Caco-2 (cell line): Measurements from ENCODE around the gene PODXL2. TPM values are rescaled to one million over a fixed set of nuclear protein-coding genes. Genes with fewer than 3 reads are reported as not detected.

Experiments
- BruUV-seq: library from RNA; stranded (reverse); fragments of 400-500 nt; replicated peaks from 2 replicates; lab custom pipeline; 2021; lab: Mats Ljungman, UMichigan
- CTCF ChIA-PET: fragments of 300-600 bp; sonication (Branson Sonifier 250); formaldehyde crosslinking; loops from one replicate; lab custom pipeline; 2022; ENCODE audit warnings: antibody characterized with exemption; lab: Charles Lee
- POLR2A ChIA-PET: fragments of 300-600 bp; sonication (Branson Sonifier 250); formaldehyde crosslinking; loops from one replicate; lab custom pipeline; 2022; ENCODE audit warnings: antibody characterized with exemption; lab: Charles Lee
- DNase-seq, 2 experiments: peaks; one replicate each; pipeline versions ENCODE4 v3.0.0 to v3.0.0-alpha.2; 2020 to 2022
- H3K27me3 ChIP-seq: replicated peaks from 2 replicates; pipeline ENCODE4 v1.6.0; 2011; ENCODE audit warnings: low read length; ENCODE audit not compliant: control insufficient read depth, insufficient read depth
- H3K36me3 ChIP-seq: 2 replicates; pipeline ENCODE4 v1.5.1; 2011; ENCODE audit warnings: low read length; ENCODE audit not compliant: control insufficient read depth, insufficient read depth
- H3K4me1 ChIP-seq: fragments of 250-450 bp; sonication (Bioruptor Pico); 2 replicates; pipeline ENCODE4 v1.5.1; 2020; ENCODE audit warnings: mild to moderate bottlenecking
- H3K4me3 ChIP-seq: 2 replicates; pipeline ENCODE4 v1.5.1; 2011; ENCODE audit warnings: low read depth, mild to moderate bottlenecking, control low read depth, low read length
- H3K9me3 ChIP-seq: fragments of 250-450 bp; sonication (Bioruptor Pico); 2 replicates; pipeline ENCODE4 v1.5.1; 2020; ENCODE audit warnings: mild to moderate bottlenecking, moderate library complexity
- H3K27ac Mint-ChIP-seq: one replicate; pipeline ENCODE4 v1.8.0; 2022; ENCODE audit warnings: mixed read lengths; ENCODE audit not compliant: unreplicated experiment
- H3K27me3 Mint-ChIP-seq: one replicate; pipeline ENCODE4 v1.8.0; 2022; ENCODE audit warnings: mixed read lengths; ENCODE audit not compliant: insufficient read depth, unreplicated experiment
- H3K36me3 Mint-ChIP-seq: one replicate; pipeline ENCODE4 v1.8.0; 2022; ENCODE audit warnings: mild to moderate bottlenecking, mixed read lengths; ENCODE audit not compliant: insufficient read depth, unreplicated experiment
- H3K4me1 Mint-ChIP-seq: one replicate; pipeline ENCODE4 v1.8.0; 2022; ENCODE audit warnings: low read depth, mixed read lengths; ENCODE audit not compliant: unreplicated experiment
- H3K4me3 Mint-ChIP-seq: one replicate; pipeline ENCODE4 v1.8.0; 2022; ENCODE audit warnings: mild to moderate bottlenecking, moderate library complexity, mixed read lengths; ENCODE audit not compliant: unreplicated experiment
- H3K9me3 Mint-ChIP-seq: one replicate; pipeline ENCODE4 v1.8.0; 2022; ENCODE audit warnings: mixed read lengths; ENCODE audit not compliant: unreplicated experiment
- CTCF ChIP-seq, 2 experiments: fragments of 200-600 bp in 1 of 2; IDR thresholded peaks; 1 replicate in 1 of 2; 2 replicates in 1 of 2; pipeline versions ENCODE4 v1.5.1 to v1.8.0; 2011 to 2022; ENCODE audit warnings: antibody characterized with exemption in 1 of 2, control low read depth in 1 of 2, inconsistent platforms in 1 of 2, low read depth in 1 of 2, low read length in 1 of 2, mild to moderate bottlenecking in 1 of 2, moderate library complexity in 1 of 2; ENCODE audit not compliant: insufficient read depth in 1 of 2, severe bottlenecking in 1 of 2, unreplicated experiment in 1 of 2
- intact Hi-C: fragments of 100-400 bp; cut with micrococcal nuclease; formaldehyde crosslinking; loops from one replicate; pipeline ENCODE4 v1.10.0; 2022; ENCODE audit not compliant: unreplicated experiment
- total RNA-seq: library from RNA; stranded (reverse); gene quantifications from 2 replicates; pipeline ENCODE4 v1.2.3, GENCODE V29; 2022

The PODXL2 gene
- total RNA-seq, 1 experiment from 2014 or later, result 39.1 TPM

- BruUV-seq, result no TSS peak
- Histone ChIP-seq H3K4me1 (no peaks in the 10 kb centered on the region), H3K9me3 (no peaks in the 10 kb centered on the region), H3K4me3 (no peak overlapping the region), H3K36me3 (no peaks in the 10 kb centered on the region; the same call in 1 of the 2 replicates), H3K27me3 (no peaks in the 10 kb centered on the region)
- intact Hi-C loops, result no loop called here
- POLR2A ChIA-PET, result no interaction called here
- Mint-ChIP-seq H3K27ac (no peak overlapping the region), H3K27me3 (no peaks in the 10 kb centered on the region), H3K36me3 (peaks cover 2% of the 10 kb centered on the region), H3K4me3 (no peak overlapping the region), H3K4me1 (no peaks in the 10 kb centered on the region), H3K9me3 (no peaks in the 10 kb centered on the region)
- no peak for TF ChIP-seq CTCF (IDR thresholded peaks at IDR 0.05; ENCODE audit: insufficient read depth in 1 of 2, low read depth in 1 of 2, low read length in 1 of 2, severe bottlenecking in 1 of 2, unreplicated experiment in 1 of 2)
- CTCF ChIA-PET, result interaction anchor here (0.5 kb wide), 1 partner anchor 73 kb away, joined by 3 read pairs; no protein-coding TSS in a partner anchor
- DNase-seq, result no peak
Observed at GRCh38 chr3:127647166-127647844, 18.3 kb downstream of the PODXL2 start.

GRCh38 chr3:127647845-127648204 lies 18.8 kb downstream of the PODXL2 start:
- Histone ChIP-seq H3K9me3 (no peaks in the 10 kb centered on the region), H3K36me3 (no peaks in the 10 kb centered on the region; the same call in 1 of the 2 replicates), H3K27me3 (no peaks in the 10 kb centered on the region), H3K4me1 (no peaks in the 10 kb centered on the region), H3K4me3 (no peak overlapping the region)
- intact Hi-C loops, result no loop called here
- Mint-ChIP-seq H3K4me3 (no peak overlapping the region), H3K27me3 (no peaks in the 10 kb centered on the region), H3K36me3 (no peaks in the 10 kb centered on the region), H3K4me1 (no peaks in the 10 kb centered on the region), H3K27ac (no peak overlapping the region), H3K9me3 (no peaks in the 10 kb centered on the region)
- no TSS peak for BruUV-seq
- ChIA-PET CTCF (interaction anchor here (0.5 kb wide), 1 partner anchor 73 kb away, joined by 3 read pairs; no protein-coding TSS in a partner anchor), POLR2A (no interaction called here)
- no peak for DNase-seq
- TF ChIP-seq CTCF (IDR thresholded peaks at IDR 0.05; ENCODE audit: insufficient read depth in 1 of 2, low read depth in 1 of 2, low read length in 1 of 2, severe bottlenecking in 1 of 2, unreplicated experiment in 1 of 2), result no peak

GRCh38 chr3:127650236-127650635 lies 21.3 kb downstream of the PODXL2 start:
- DNase-seq, result no peak
- no peaks in the 10 kb centered on the region for H3K9me3 Mint-ChIP-seq
- no peak for TF ChIP-seq CTCF (IDR thresholded peaks at IDR 0.05; ENCODE audit: insufficient read depth in 1 of 2, low read depth in 1 of 2, low read length in 1 of 2, severe bottlenecking in 1 of 2, unreplicated experiment in 1 of 2)
- no peaks in the 10 kb centered on the region for H3K36me3 Mint-ChIP-seq
- no peak overlapping the region for H3K27ac Mint-ChIP-seq
- CTCF ChIA-PET, result no interaction called here
- BruUV-seq, result no TSS peak
- Histone ChIP-seq H3K4me3 (no peak overlapping the region), H3K4me1 (no peaks in the 10 kb centered on the region), H3K9me3 (no peaks in the 10 kb centered on the region), H3K27me3 (no peaks in the 10 kb centered on the region), H3K36me3 (no peaks in the 10 kb centered on the region; the same call in 1 of the 2 replicates)
- intact Hi-C loops, result loop anchor here (5.0 kb wide), 1 partner anchor 42 kb away; no protein-coding TSS in a partner anchor
- no peaks in the 10 kb centered on the region for H3K4me1 Mint-ChIP-seq
- POLR2A ChIA-PET, result no interaction called here
- no peak overlapping the region for H3K4me3 Mint-ChIP-seq
- H3K27me3 Mint-ChIP-seq, result no peaks in the 10 kb centered on the region
